Natural killer cell (primary cell): ENCODE results near the gene TAB2. TPM values are rescaled to one million over a fixed set of nuclear protein-coding genes. Genes with fewer than 3 reads are reported as not detected.

ENCODE experiments used
- ATAC-seq, 3 donors: fragments of 150-1000 bp in 2 of 3; fragments of 200-7000 bp in 1 of 3; cut with Tn5 transposase; 1 replicate in 1 of 3; 2 replicates in 2 of 3; pipeline ENCODE4 v1.10.0; 2021; ENCODE audit warnings: mild to moderate bottlenecking in 2 of 3, moderate library complexity in 2 of 3
- DNase-seq, 2 donors: peaks; one replicate each; pipeline versions ENCODE4 v3.0.0 to v3.0.0-alpha.2; 2013 to 2021; ENCODE audit warnings: mixed read lengths in 1 of 2
- H3K27ac ChIP-seq: one replicate; pipeline ENCODE4 v1.5.1; 2013; ENCODE audit warnings: mild to moderate bottlenecking, low read length
- H3K27me3 ChIP-seq: one replicate; pipeline ENCODE4 v1.6.1; 2013; ENCODE audit warnings: low read length; ENCODE audit not compliant: control insufficient read depth, insufficient read depth
- H3K36me3 ChIP-seq: one replicate; pipeline ENCODE4 v1.6.1; 2013; ENCODE audit warnings: low read length; ENCODE audit not compliant: control insufficient read depth, insufficient read depth
- H3K4me1 ChIP-seq: one replicate; pipeline ENCODE4 v1.6.1; 2013; ENCODE audit warnings: low read length; ENCODE audit not compliant: control insufficient read depth, insufficient read depth
- H3K4me3 ChIP-seq: one replicate; pipeline ENCODE4 v1.5.1; 2013; ENCODE audit warnings: low read length
- H3K9me3 ChIP-seq: one replicate; pipeline ENCODE4 v1.6.1; 2013; ENCODE audit warnings: low read length; ENCODE audit not compliant: control insufficient read depth, insufficient read depth
- H3K27ac Mint-ChIP-seq, 2 donors: one replicate each; pipeline ENCODE4 v1.8.0; 2022; ENCODE audit warnings: mild to moderate bottlenecking in 2 of 2, mixed read lengths in 2 of 2, moderate library complexity in 1 of 2
- H3K27me3 Mint-ChIP-seq, 2 donors: one replicate each; pipeline ENCODE4 v1.8.0; 2022; ENCODE audit warnings: low read depth in 2 of 2, mixed read lengths in 2 of 2
- H3K36me3 Mint-ChIP-seq: one replicate; pipeline ENCODE4 v1.8.0; 2022; ENCODE audit warnings: mixed read lengths
- H3K4me1 Mint-ChIP-seq, 2 donors: one replicate each; pipeline ENCODE4 v1.8.0; 2022; ENCODE audit warnings: mixed read lengths in 2 of 2
- H3K4me3 Mint-ChIP-seq: one replicate; pipeline ENCODE4 v1.8.0; 2022; ENCODE audit warnings: mild to moderate bottlenecking, moderate library complexity, mixed read lengths
- H3K9me3 Mint-ChIP-seq, 2 donors: one replicate each; pipeline ENCODE4 v1.8.0; 2022; ENCODE audit warnings: mixed read lengths in 2 of 2
- WGBS: methylation state at CpG from one replicate; pipeline ENCODE4 v1.1.7; 2013; ENCODE audit warnings: missing lambda C conversion rate; ENCODE audit not compliant: insufficient coverage; 5-methylcytosine and 5-hydroxymethylcytosine counted together
- intact Hi-C: fragments of 100-400 bp; cut with micrococcal nuclease; formaldehyde crosslinking; loops from one replicate; pipeline ENCODE4 v1.14.2; 2022
- total RNA-seq, 4 donors: library from RNA; stranded (reverse); fragments of 120-200 nt in 1 of 4; gene quantifications; one replicate each; pipeline versions ENCODE4 v1.2.3 to v1.2.4, GENCODE V29; 2013 to 2022
- TF ChIP-seq, protein P1 (sequence below): fragments of 200-600 bp; IDR thresholded peaks from one replicate; pipeline ENCODE4 v1.8.0; 2022; ENCODE audit warnings: antibody characterized with exemption

Gene TAB2
- total RNA-seq, 3 donors from 2014 or later (not counting 1 experiment from before 2014, with no cell fraction given): 65.7 to 74.9 (median 68.9) TPM

DNA sequence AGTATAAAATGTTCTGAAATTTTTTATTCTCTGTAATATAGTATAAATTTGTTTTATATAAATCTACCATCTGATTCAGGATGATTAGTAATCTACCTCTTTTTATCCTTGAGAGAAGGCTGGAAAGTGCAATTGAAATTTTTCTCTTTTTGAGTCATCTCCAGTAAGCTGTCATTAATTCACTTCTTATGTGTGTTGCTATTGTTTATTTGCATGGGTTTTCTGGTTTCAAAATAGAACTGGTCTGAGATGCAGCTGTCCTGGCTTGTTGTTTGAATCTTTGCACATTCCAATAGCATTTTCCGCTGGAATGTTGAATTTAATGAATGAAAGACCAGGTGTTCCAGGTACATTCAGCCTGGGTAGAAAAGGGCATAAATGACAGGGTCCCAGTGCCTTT lies 24.3 kb upstream of the TAB2 start:
- H3K9me3 Mint-ChIP-seq: no peaks in the 10 kb centered on the region
- H3K27me3 Mint-ChIP-seq: no peaks in the 10 kb centered on the region
- 96% methylated on average over 1 of the region's 1 CpG for WGBS
- H3K27ac Mint-ChIP-seq: no peak overlapping the region
- no peaks in the 10 kb centered on the region for H3K4me1 ChIP-seq
- ATAC-seq (no peak), DNase-seq (no peak)
- no peaks in the 10 kb centered on the region for H3K27me3 ChIP-seq
- H3K36me3 ChIP-seq: no peaks in the 10 kb centered on the region
- intact Hi-C loops: no loop called here
- no peak overlapping the region for H3K4me3 ChIP-seq
- H3K9me3 ChIP-seq: no peaks in the 10 kb centered on the region
- TF ChIP-seq, protein P1, sequence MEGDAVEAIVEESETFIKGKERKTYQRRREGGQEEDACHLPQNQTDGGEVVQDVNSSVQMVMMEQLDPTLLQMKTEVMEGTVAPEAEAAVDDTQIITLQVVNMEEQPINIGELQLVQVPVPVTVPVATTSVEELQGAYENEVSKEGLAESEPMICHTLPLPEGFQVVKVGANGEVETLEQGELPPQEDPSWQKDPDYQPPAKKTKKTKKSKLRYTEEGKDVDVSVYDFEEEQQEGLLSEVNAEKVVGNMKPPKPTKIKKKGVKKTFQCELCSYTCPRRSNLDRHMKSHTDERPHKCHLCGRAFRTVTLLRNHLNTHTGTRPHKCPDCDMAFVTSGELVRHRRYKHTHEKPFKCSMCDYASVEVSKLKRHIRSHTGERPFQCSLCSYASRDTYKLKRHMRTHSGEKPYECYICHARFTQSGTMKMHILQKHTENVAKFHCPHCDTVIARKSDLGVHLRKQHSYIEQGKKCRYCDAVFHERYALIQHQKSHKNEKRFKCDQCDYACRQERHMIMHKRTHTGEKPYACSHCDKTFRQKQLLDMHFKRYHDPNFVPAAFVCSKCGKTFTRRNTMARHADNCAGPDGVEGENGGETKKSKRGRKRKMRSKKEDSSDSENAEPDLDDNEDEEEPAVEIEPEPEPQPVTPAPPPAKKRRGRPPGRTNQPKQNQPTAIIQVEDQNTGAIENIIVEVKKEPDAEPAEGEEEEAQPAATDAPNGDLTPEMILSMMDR: no peak
- H3K36me3 Mint-ChIP-seq: no peaks in the 10 kb centered on the region
- no peak overlapping the region for H3K4me3 Mint-ChIP-seq
- H3K4me1 Mint-ChIP-seq: no peaks in the 10 kb centered on the region
- no peak overlapping the region for H3K27ac ChIP-seq

DNA sequence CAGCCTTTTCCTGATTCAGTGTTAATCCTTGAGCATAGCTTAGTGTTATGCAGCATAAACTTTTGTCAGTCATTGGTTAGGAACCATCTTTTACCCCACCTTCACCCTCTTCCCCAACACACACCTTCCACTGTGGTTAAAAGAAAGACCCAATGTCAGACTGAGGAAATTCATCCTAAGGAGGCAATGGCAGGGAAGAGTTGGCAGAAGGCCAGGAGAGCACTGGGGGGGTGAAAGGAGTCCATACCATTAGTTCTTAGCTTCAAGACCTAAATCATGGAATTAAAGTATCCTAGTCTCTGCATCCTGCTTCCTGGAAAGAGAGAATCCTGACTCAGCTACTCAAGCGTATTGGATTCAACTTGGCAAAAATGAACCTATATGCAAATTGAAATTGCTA lies 16.9 kb upstream of the TAB2 start:
- Histone ChIP-seq H3K9me3 (no peaks in the 10 kb centered on the region), H3K36me3 (no peaks in the 10 kb centered on the region), H3K4me1 (no peaks in the 10 kb centered on the region), H3K27ac (no peak overlapping the region), H3K4me3 (no peak overlapping the region), H3K27me3 (no peaks in the 10 kb centered on the region)
- DNase-seq: no peak
- H3K4me3 Mint-ChIP-seq: no peak overlapping the region
- no peaks in the 10 kb centered on the region for H3K9me3 Mint-ChIP-seq
- intact Hi-C loops: no loop called here
- no peak for ATAC-seq
- H3K27me3 Mint-ChIP-seq: peaks cover 0 to 3% of the 10 kb centered on the region in 2 donors
- no peaks in the 10 kb centered on the region for H3K36me3 Mint-ChIP-seq
- TF ChIP-seq, protein P1: no peak
- H3K27ac Mint-ChIP-seq: no peak overlapping the region
- no peaks in the 10 kb centered on the region for H3K4me1 Mint-ChIP-seq
- WGBS: 94% methylated on average over 1 of the region's 1 CpG

DNA sequence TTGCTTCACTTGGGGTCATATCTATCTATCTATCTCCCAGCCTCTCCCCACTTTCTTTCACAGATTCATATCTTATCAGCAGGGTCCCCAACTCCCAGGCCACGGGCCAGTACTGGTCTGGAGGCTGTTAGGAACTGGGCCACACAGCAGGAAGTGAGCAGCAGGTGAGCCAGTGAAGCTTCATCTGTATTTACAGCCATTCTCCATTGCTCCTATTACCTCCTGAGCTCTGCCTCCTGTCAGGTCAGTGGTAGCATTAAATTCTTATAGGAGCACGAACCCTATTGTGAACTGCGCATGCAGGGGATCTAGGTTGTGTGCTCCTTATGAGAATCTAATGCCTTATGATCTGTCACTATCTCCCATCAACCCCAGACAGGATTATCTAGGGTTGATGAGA lies 14.8 kb upstream of the TAB2 start:
- Mint-ChIP-seq H3K4me3 (no peak overlapping the region), H3K4me1 (no peaks in the 10 kb centered on the region), H3K9me3 (no peaks in the 10 kb centered on the region), H3K27ac (no peak overlapping the region), H3K36me3 (no peaks in the 10 kb centered on the region), H3K27me3 (peaks cover 0 to 3% of the 10 kb centered on the region in 2 donors)
- Histone ChIP-seq H3K27ac (no peak overlapping the region), H3K36me3 (no peaks in the 10 kb centered on the region), H3K27me3 (no peaks in the 10 kb centered on the region), H3K4me3 (no peak overlapping the region), H3K9me3 (no peaks in the 10 kb centered on the region), H3K4me1 (no peaks in the 10 kb centered on the region)
- ATAC-seq: no peak
- 92% methylated on average over 3 of the region's 3 CpGs for WGBS
- intact Hi-C loops: no loop called here
- no peak for DNase-seq
- TF ChIP-seq, protein P1: no peak

DNA sequence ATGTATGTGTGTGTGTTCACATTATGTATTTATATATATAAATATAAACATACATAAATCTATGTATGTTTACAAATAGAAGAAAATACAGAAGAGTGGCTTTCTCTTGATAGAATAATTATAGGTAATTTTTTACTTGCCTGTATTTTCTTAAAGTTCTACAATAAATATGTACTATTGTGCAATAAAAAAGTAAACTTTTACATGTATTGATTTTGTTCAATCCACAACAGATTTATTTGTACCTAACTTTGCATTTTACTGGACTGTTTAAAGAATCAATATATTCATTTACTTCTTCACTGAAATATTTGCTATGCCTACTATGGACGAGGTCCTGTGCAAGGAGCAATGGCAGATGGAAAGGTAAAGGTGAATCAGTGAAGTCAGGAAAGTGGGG lies 14.0 kb upstream of the TAB2 start:
- 84% methylated on average over 1 of the region's 1 CpG for WGBS
- Mint-ChIP-seq H3K9me3 (no peaks in the 10 kb centered on the region), H3K36me3 (no peaks in the 10 kb centered on the region), H3K4me1 (no peaks in the 10 kb centered on the region), H3K27me3 (peaks cover 0 to 3% of the 10 kb centered on the region in 2 donors), H3K27ac (no peak overlapping the region), H3K4me3 (no peak overlapping the region)
- H3K9me3 ChIP-seq: no peaks in the 10 kb centered on the region
- H3K27ac ChIP-seq: no peak overlapping the region
- intact Hi-C loops: no loop called here
- no peak for DNase-seq
- TF ChIP-seq, protein P1: no peak
- no peaks in the 10 kb centered on the region for H3K36me3 ChIP-seq
- no peak overlapping the region for H3K4me3 ChIP-seq
- H3K4me1 ChIP-seq: no peaks in the 10 kb centered on the region
- no peaks in the 10 kb centered on the region for H3K27me3 ChIP-seq
- ATAC-seq: no peak
